OCI-LY3 (cell line): ENCODE results near the gene CTRB2.

Experiments used
- CTCF ChIP-seq: fragments of 200-600, 300-600 bp; sonication (generic); IDR thresholded peaks from 2 replicates; pipeline ENCODE4 v1.5.1; 2014; ENCODE audit warnings: antibody characterized with exemption, low read length, low read depth
- EZH2phosphoT487 ChIP-seq: fragments of 200-600 bp; shearing (Covaris generic); IDR thresholded peaks from 2 replicates; pipeline ENCODE4 v1.6.1; 2018; ENCODE audit warnings: antibody characterized with exemption, mixed run types, low read depth

- TF ChIP-seq CTCF (no peak), EZH2phosphoT487 (no peak)
Measured at GRCh38 chr16:75225678-75226515, 18.9 kb upstream of the CTRB2 start.
